ENCODE data around the gene MCC.

MCC gene

DNA sequence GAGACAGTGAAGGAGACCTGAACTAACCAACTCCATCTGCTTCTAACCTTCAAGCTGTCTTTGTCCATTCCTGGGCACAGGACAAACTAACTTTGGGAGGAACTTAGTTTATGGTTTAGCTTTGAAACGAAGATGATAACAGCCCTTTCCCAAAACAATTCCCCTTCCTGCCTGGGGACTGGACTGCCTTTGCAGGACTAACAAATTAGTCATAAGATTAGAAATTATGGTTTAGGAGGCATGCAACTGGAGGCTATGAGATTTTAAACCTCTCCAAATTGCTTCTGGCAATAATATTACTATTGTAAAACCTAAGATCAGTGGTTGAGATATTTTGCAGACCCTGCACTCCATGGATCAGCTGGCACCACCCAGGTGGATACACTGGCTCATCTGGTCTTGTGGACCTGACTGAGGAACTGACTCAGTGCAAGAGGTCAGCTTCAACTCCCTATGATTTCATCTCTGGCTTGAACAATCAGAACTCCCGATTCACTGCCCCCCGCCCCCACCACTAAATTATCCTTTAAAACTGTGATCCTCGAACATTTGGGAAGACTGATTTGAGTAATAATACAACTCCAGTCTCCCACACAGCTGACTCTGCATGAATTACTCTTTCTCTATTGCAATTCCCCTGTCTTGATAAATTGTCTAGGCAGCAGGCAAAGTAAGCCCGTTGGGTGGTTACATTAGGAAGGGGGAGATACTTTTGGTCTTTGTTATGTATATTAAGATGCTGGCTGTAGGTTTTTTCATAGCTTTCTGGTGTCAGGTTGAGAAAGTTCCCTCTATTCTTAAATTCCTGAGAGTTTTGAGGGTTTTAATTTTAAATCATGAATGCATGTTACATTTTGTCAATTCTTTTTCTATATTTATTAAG, 266.7 kb downstream of the MCC start:
- H3K36me3 Mint-ChIP-seq: no peaks in the 10 kb centered on the region
- H3K27ac Mint-ChIP-seq: no peak overlapping the region
- H3K9me3 Mint-ChIP-seq: no peaks in the 10 kb centered on the region
- H3K4me1 Mint-ChIP-seq: no peaks in the 10 kb centered on the region
- DNase-seq (ENCODE audit: low spot score in 2 of 2) (no peak), ATAC-seq (no peak)
- H3K4me3 Mint-ChIP-seq: no peak overlapping the region

DNA sequence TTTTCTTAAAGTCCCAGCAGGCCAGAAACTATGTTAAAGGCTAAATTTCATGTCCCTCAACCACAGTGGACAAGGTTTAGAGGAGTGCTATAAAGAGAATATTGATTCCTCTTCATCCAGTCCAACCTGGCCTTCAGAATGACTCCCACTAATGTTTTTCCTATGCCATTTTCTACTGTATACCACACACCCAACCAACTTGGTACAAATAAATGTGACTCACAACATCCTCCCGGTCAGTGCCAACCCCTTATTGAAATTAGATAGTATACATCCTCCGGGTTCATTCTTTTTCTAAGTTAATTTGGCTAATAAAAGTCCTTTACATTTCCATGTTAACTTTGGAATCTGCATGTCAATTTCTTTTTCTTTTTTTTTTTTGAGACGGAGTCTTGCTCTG, 268.6 kb downstream of the MCC start:
- Mint-ChIP-seq H3K4me1 (no peaks in the 10 kb centered on the region), H3K36me3 (no peaks in the 10 kb centered on the region), H3K4me3 (no peak overlapping the region), H3K9me3 (no peaks in the 10 kb centered on the region), H3K27ac (no peak overlapping the region)
- ATAC-seq (no peak), DNase-seq (ENCODE audit: low spot score in 2 of 2) (no peak)

DNA sequence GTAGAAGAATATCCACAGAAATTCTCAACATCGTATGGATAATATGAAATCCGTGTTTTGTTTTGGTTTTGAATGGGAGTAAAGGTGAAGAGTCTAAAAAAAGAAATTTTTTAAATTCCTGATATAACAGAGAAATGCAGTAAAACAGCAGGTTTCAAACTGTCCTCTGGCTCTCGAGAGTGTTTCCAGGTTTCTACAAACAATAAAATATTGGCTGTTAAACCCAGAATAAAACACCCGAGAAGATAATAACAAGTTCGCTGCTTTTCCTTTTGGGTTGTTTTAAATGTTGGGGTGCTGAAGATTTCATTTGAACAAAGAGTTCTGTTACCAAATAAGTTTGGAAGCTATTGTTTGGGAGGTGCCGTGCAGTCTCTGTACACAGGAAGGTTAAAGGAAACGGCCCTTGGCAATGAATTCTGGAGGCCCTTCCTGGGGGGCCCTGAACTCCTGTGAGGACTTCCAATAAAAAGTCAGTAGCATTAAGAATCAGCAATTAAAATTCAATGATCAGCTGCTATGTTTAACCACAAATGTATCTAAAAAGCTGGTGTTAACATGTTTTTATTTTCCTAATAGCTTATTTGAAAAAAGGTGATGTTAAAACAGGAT, 269.2 kb downstream of the MCC start:
- H3K36me3 Mint-ChIP-seq: no peaks in the 10 kb centered on the region
- no peaks in the 10 kb centered on the region for H3K4me1 Mint-ChIP-seq
- no peak overlapping the region for H3K27ac Mint-ChIP-seq
- no peak for ATAC-seq
- no peak overlapping the region for H3K4me3 Mint-ChIP-seq
- no peaks in the 10 kb centered on the region for H3K9me3 Mint-ChIP-seq
- DNase-seq (ENCODE audit: low spot score in 2 of 2): no peak

DNA sequence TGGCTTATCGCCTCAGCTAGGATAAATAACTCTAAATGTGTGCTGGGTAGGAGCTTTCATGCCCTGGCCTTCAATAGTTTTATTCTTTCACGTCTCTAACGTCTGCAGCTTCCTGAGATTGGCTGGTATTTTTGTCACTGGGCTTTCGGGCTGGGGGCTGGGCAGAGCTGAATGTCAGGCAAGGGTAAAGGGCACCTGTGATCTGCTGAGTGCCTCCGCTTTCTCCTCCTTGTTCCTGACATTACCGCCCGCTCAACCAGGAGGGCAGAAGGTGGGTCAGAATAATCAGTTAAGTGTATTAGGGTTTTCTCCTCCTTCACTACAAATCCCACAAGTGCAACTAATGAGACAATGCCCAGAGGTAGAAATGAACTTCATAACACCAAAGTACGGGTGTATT, 270.1 kb downstream of the MCC start:
- no peaks in the 10 kb centered on the region for H3K36me3 Mint-ChIP-seq
- no peaks in the 10 kb centered on the region for H3K4me1 Mint-ChIP-seq
- ATAC-seq: no peak
- no peak overlapping the region for H3K27ac Mint-ChIP-seq
- H3K9me3 Mint-ChIP-seq: no peaks in the 10 kb centered on the region
- DNase-seq (ENCODE audit: low spot score in 2 of 2): no peak
- no peak overlapping the region for H3K4me3 Mint-ChIP-seq

DNA sequence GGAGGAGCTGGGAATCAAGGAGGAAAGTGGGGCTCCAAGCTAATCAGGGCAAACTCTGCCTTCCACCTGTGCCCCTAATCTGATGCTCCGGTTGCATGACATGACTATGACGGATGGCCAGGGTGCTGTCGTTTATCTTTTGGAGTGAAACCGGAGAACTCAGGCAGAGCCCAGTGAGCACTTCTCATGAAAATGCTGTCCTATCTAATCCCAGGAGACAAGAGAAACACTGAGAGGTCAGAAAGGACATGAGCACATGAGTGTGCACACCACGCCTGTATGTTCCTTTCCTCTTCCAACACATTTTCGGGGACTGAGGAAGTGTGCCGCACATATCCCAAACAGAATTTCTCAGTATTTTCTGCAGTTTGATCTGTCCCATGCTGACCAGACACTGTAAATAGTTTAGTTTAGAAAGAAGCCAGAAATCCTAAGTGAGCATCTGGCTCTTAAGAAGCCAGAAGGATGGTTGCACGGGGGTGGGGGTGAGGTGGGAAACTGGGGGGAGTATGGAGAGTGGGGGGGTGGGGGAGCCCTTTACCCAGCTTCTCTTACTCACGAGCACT, 270.6 kb downstream of the MCC start:
- H3K4me1 Mint-ChIP-seq: no peaks in the 10 kb centered on the region
- no peak overlapping the region for H3K27ac Mint-ChIP-seq
- no peaks in the 10 kb centered on the region for H3K9me3 Mint-ChIP-seq
- ATAC-seq (no peak), DNase-seq (ENCODE audit: low spot score in 2 of 2) (no peak)
- no peaks in the 10 kb centered on the region for H3K36me3 Mint-ChIP-seq
- H3K4me3 Mint-ChIP-seq: no peak overlapping the region

DNA sequence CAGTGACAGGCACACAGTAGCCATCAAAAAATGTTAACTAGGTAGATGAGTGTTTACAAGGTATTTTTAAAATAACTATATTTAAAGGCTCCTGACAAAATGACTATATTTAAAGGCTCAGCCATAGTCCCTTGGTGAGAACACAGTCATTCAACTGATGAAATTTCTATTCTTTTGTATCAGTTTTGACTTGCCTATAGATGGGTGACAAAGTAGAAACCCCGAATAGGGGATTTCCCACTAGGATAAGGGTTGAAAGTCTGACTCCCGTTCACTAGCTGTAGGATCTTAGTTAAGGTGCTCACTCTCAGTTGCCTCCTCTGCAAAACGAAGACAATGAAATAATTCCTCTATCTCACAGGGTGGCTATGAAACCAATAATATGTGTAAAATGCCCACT, 271.7 kb downstream of the MCC start:
- DNase-seq (ENCODE audit: low spot score in 2 of 2) (no peak), ATAC-seq (peak; percentile 60)
- Mint-ChIP-seq H3K9me3 (no peaks in the 10 kb centered on the region), H3K4me3 (no peak overlapping the region), H3K4me1 (no peaks in the 10 kb centered on the region), H3K36me3 (no peaks in the 10 kb centered on the region), H3K27ac (no peak overlapping the region)

DNA sequence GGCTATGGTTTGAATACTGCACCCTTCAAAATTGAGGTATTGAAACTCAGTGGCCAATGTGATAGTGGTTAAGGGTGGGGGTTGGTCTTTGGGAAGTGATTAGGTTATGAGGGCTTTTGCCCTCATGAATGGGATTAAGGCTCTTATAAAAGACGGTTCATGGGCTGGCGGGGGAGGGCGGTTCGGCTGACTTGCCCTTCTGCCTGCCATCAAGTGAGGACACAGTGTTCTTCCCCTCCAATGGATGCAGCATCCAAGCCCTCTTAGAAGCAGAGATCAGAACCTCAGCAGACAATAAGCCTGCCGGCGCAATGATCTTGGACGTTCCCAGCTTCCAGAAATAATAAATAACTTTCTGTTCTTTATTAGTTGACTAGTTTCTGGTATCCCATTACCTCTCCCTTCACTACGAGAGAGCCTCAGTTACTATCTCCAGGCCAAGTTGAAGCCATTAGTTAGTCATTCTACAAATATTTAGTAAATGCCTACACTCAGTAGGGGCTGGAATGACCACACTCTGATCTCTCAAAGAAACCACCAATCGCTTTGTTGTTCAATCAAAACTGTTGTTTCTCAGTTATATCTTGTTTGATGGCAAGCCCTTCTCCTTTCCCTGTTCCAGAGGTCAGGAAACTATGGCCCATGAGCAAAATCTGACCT, 272.7 kb downstream of the MCC start:
- H3K9me3 Mint-ChIP-seq: no peaks in the 10 kb centered on the region
- no peak for DNase-seq (ENCODE audit: low spot score in 2 of 2)
- no peaks in the 10 kb centered on the region for H3K36me3 Mint-ChIP-seq
- no peak overlapping the region for H3K27ac Mint-ChIP-seq
- ATAC-seq: no peak
- no peak overlapping the region for H3K4me3 Mint-ChIP-seq
- H3K4me1 Mint-ChIP-seq: no peaks in the 10 kb centered on the region

DNA sequence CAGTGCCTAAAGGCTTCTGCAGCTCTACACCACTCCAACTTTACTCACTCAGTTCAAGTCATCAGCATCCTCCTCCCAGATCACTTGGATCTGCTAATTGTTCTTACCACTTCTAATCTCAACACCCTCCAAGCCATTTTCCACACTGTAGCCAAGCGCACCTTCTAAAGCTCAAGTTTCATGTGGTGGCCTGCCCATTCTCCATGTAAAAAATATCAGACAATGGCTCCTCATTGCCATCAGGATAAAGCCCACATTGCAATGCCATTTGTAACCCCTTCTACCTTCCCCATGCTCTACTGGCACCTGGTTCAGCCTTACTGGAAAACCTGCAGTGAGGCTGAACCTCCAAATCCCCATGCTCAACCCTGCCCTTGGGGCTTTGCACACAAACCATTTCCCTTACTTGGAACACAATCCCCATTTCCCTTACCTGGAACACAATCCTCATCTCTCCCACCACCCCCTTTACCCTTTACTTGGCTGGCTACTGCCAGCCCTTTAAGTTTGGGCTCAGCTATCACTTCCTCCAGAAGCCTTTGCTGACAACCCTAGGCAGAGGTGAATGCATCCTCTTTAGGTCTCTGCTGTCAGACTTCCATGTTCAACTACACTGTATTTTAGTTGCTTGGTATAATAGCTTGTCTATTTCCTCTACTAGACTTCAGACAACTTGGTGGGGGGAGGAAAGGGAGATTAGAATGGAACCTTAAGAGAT, 273.5 kb downstream of the MCC start:
- Mint-ChIP-seq H3K27ac (no peak overlapping the region), H3K4me1 (no peaks in the 10 kb centered on the region), H3K9me3 (no peaks in the 10 kb centered on the region), H3K36me3 (no peaks in the 10 kb centered on the region), H3K4me3 (no peak overlapping the region)
- ATAC-seq: peak; percentile 19
- DNase-seq (ENCODE audit: low spot score in 2 of 2): no peak

DNA sequence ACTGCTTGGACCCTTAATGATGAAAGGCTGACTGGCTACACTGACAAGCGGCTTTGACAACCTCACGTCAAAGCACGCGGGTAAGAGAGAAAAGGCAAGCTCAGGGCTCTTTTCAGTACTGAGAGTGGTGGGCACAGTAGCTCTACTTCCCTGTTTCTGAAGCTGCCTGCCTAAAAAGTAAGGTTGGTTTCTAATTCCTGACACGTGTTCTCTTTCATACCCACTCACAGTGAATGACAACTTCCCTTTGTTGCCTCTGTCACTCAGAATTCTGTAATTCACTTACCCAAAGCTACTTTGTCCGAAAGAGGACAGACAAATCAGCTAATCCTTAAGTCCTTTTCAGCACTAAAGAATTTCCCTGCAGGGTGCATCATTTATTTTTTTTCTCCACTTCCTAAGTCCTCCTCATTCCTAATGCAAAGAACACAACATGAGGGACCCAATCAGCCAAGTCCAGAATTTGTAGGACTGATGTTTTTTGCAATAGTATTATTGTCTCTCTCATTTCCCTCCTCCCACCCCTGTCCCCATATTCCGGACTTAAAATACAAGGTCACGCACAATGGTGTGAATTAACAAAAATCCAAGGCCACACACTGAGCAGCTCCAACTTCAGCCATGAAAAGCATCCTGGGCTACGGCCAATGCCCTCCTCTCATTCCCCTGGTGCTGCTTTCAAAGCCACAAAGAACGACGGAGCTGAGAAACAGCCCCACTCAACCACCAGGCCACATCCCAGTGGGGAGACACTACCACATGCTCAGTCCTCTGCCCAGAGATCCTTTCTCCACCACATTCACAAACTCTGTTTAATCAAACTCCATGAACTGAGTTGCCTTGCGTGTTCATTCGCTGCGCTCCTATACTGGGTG, 274.5 kb downstream of the MCC start:
- Mint-ChIP-seq H3K36me3 (no peaks in the 10 kb centered on the region), H3K4me1 (no peaks in the 10 kb centered on the region), H3K4me3 (no peak overlapping the region), H3K27ac (no peak overlapping the region), H3K9me3 (no peaks in the 10 kb centered on the region)
- DNase-seq (ENCODE audit: low spot score in 2 of 2): no peak
- ATAC-seq: no peak

DNA sequence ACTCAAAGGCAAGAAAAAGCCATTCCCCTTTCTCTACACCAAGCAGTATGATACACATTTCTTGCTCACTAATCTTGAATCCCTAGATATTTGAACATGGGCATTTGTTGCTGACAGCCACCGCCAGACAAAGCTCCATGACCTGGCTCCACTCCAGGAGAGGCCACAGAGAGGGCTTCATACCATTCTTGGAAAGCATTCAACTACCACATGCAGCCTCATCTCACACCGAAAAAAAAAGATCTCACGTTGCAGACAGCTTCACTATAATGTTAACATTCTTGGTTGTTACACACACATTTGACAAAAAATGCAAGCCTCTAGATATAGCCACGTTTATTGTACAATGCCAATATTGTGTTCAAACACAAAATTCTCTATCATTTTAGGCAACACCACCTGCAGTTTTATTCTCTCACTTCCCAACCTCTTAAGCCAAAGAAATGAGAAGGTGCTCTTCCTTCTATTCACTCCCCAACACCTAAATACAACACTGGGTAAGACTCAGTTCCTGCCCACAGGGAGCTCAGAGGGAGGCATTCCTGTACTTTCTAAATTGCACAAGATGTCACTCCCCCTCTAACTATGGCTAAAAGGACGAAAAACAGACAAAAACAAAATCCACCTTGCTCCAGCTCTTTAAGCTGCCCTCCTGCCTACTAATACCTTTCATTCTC, 275.9 kb downstream of the MCC start:
- Mint-ChIP-seq H3K27ac (no peak overlapping the region), H3K4me1 (no peaks in the 10 kb centered on the region), H3K4me3 (no peak overlapping the region), H3K9me3 (no peaks in the 10 kb centered on the region), H3K36me3 (no peaks in the 10 kb centered on the region)
- no peak for DNase-seq (ENCODE audit: low spot score in 2 of 2)
- no peak for ATAC-seq

DNA sequence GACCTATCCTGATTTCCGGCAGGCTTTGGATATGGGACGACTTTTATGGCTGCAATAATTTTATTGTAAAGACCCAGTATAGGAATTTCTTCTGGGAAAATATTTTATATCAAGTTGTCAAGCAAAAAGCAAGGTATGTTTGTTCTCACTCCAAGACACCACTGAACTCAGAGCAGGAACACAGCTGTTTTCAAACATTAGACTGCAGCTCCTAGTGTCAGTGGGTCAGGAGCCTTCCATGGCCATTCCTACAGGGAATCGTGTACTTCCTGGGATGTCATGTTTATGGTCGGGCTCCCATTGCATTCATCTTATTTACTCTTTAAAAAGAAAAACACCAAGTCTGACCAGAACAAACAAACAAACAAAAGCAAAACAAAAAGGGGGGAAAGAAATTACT, 278.8 kb downstream of the MCC start:
- no peak overlapping the region for H3K4me3 Mint-ChIP-seq
- ATAC-seq: no peak
- H3K27ac Mint-ChIP-seq: no peak overlapping the region
- no peaks in the 10 kb centered on the region for H3K4me1 Mint-ChIP-seq
- DNase-seq (ENCODE audit: low spot score in 2 of 2): no peak
- H3K36me3 Mint-ChIP-seq: no peaks in the 10 kb centered on the region
- H3K9me3 Mint-ChIP-seq: no peaks in the 10 kb centered on the region

DNA sequence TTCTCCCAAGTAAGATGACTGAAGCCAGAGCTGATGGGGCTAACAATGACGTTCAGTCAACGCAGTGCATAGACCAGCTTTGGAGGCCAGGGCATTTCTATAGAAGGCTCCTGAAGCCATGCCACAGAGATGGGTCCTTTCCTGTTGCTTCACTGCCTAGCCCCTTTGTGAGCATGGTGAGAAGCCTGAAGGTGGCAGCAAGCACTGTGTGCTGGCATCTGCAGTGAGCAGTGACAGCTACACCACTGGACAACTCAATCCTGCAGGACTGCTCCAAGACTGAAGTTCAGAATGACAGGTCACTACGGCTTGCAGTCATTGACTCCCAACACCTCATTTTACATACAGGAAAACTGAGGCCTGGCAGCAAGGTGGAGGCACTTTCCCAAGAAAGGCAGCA, 282.4 kb downstream of the MCC start:
- ATAC-seq: no peak

DNA sequence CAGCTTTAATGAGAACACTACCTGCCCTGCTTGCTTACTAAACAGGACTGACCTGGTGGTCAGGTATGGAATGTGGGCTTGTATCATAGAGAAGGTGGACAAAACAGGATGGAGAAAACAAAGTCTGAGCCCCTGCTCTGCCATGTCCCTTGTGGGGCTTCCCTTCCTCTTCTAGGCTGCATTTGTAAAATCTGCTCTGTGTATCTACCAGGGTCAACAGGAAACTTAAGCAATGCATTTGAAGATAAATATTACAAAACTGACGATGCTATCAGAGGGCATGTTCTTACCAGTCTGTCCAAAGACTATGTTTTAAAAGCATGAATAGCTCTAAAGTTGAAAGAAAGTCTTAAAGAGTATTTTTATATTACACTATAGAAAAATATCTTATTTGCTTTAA, 282.9 kb downstream of the MCC start:
- H3K36me3 Mint-ChIP-seq: no peaks in the 10 kb centered on the region
- no peaks in the 10 kb centered on the region for H3K4me1 Mint-ChIP-seq
- ATAC-seq (no peak), DNase-seq (ENCODE audit: low spot score in 2 of 2) (no peak)
- H3K9me3 Mint-ChIP-seq: no peaks in the 10 kb centered on the region
- no peak overlapping the region for H3K4me3 Mint-ChIP-seq
- no peak overlapping the region for H3K27ac Mint-ChIP-seq

More for the DNA sequence above, 282.4 kb downstream of the MCC start:
- no peak overlapping the region for H3K27ac Mint-ChIP-seq
- no peak for DNase-seq (ENCODE audit: low spot score in 2 of 2)
- no peaks in the 10 kb centered on the region for H3K4me1 Mint-ChIP-seq
- H3K4me3 Mint-ChIP-seq: no peak overlapping the region
- no peaks in the 10 kb centered on the region for H3K36me3 Mint-ChIP-seq
- no peaks in the 10 kb centered on the region for H3K9me3 Mint-ChIP-seq

DNA sequence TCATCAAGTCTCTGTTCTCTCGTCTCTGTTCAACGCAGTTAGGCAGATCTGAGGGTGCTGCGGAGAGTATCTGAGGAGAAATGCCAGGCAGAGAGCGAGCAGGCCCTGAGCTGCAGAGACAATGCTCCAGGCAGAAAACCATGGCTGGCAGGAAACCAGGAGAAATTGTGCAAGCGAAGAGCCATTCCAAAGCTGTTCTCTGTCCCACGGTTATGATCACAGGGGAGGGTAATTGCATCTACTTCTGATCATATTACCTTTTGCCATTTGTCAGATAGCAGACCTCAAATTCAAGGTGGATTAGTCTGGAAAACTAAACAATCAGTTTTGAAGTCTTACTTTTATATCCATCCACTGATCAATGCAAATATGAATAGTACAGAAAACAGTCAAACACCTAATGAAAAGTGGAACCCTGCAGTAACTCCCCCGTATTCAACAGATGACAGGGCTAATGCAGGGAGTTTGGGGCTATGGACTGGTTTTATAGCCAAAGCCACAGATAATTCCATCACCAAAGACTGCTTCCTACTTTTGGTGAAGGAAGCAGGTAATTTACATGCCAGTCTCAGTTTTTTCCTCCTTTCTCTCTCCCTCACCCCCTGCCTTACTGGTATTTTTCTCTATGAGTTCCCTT, 283.6 kb downstream of the MCC start:
- ATAC-seq: no peak
- Mint-ChIP-seq H3K36me3 (no peaks in the 10 kb centered on the region), H3K4me1 (no peaks in the 10 kb centered on the region), H3K9me3 (no peaks in the 10 kb centered on the region), H3K4me3 (no peak overlapping the region), H3K27ac (no peak overlapping the region)
- no peak for DNase-seq (ENCODE audit: low spot score in 2 of 2)
